T-helper 2 cell treated with Interferon-gamma antibody and Interleukin-4, amounts not matched to agents 100 ng/mL and 5 ng/mL, for 36 hours (primary cell): ENCODE results near the gene CATSPER4. TPM values are rescaled to one million over a fixed set of nuclear protein-coding genes. Genes with fewer than 3 reads are reported as not detected.

Source experiments
- intact Hi-C: fragments of 100-400 bp; cut with micrococcal nuclease; formaldehyde crosslinking; loops from one replicate; pipeline ENCODE4 v1.15.1; 2023
- total RNA-seq: library from RNA; stranded (reverse); gene quantifications from 2 replicates; pipeline ENCODE4 v1.2.3, GENCODE V29; 2022

Gene CATSPER4
- not detected in 2 replicates for total RNA-seq

- intact Hi-C loops: no loop called here
Observed at GRCh38 chr1:26190373-26190987, at the start of gene CATSPER4. CATSPER4 (plus strand) TSS chr1:26190602; CDS start chr1:26190628, 26 bp downstream.

GRCh38 chr1:26142159-26142558 is 48.2 kb upstream of the CATSPER4 start:
- intact Hi-C loops: no loop called here

DNA sequence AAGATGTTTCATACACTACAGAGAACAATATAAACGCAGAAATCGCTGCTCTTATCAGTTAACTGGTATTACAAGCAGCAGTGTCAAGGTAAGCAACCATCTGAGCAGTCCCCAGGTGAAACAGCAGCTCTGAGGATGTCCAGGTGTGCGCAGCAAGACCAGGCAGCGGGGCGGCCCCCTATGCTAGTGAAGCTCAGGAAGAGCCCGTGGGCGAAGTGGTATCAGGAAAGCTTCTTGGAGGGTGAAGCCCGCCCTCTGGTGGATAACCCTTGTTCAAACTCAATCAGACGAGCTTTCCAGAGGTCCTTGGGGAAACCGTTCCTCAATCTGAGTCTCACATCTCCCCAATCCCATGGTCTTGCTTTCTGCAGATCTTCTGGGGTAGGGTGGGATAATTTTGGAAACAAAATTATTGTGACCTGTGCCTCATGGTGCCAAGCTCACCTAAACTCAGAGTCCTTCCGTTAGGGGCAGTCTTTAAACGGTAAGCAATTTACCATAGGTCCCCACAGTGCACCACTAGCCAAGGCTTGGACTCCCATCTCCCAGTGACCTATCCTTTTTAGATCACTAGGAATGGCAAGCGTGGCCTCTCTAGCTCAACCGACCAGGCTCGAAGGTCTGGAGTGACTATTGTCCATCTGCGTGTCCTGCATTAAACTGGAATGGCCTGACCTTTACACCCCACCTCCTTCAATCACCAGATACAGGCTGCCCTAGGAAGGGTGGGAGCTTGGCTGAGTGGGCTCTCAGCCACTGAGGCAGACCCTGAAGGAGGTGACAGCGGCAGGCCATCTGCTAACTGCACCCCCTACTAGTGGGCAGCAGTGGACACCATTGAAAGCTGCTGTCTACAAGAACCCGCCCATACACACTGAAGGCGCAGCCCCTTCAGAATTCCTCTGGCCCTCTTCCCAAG is 45.1 kb upstream of the CATSPER4 start:
- intact Hi-C loops: loop anchor here (1.0 kb wide), 3 partner anchors 19 to 110 kb away; no protein-coding TSS in a partner anchor

DNA sequence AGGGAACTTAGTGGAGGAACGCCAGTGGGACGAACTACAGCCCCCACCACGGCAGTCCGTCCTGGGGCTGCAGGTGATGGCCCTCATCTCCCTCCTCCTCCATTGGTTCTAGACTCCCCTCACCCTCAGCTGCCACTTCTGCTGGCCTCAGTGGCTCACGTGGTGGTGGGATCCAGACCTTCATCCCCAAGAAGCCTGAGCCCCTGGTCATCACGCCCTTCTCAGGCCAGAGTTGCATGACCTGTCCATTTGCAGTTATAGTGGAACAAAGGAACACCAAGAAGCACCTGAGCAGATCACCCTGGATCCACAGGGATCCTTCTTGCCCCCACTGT is 44.5 kb upstream of the CATSPER4 start:
- intact Hi-C loops: loop anchor here (1.0 kb wide), 3 partner anchors 20 to 111 kb away; no protein-coding TSS in a partner anchor

DNA sequence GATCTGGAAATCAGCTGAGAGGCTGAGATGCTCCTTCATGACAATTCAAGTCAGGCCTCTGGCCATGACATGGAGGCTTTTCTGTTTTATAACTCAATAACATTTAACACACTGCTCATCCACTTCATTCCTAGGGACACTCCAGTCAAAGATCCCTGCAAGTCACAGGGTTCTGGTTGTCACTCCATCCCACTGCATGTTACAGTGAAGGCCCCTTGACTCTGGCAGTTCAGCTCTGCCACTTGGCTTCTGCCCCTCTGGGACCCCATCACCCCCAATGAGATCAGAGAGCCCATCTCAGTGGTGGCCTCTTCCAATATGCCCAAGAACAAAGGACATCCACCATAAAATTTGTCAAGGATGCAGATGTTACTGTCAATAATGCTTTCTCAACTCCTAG is 41.5 kb upstream of the CATSPER4 start:
- intact Hi-C loops: no loop called here

GRCh38 chr1:26153966-26154532 is 36.4 kb upstream of the CATSPER4 start:
- intact Hi-C loops: no loop called here

- intact Hi-C loops: no loop called here
Observed at GRCh38 chr1:26154750-26155149, 35.7 kb upstream of the CATSPER4 start.

DNA sequence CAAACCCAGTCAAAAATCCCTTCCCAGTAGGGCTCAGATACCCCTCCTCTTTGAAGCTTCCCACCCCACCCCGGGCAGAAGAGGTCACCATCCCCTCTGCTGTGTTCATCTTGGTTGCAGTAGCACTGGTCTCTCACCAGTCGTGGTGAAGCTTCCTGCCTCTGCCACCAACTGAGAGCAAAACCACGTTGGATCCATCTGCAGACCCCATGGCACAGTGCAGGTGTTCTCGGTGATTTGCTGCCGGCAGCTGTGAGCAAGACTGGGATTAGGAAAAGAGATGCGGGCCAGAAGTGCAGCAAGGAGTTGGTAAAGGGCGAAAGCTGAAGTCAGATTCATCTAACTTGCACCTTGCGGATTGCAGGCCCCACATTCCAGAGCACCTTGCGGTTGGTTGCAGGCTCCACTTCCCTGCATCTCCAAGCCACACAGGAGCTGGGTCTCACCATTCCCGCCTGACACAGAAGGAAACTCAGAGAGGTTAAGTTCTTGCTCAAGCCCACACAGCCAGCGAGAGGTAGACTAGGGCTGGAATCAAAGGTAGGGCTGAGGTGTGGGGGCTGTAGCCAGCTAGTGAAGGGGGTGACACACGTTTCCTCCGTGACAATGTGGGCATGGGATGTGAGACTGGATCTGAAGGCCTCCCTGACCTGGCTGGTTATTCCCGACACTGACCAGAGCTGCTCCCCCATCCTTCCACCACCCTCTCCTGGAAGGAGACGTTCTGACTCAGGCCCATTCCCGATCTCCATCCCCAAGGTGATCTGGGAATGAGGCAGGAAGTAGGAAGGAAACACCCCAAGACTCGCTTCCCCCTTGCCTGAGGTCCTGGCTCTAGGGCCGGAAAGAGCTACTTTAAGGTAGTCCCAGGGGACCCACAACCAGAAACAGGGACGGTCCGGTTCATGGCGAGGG is 34.8 kb upstream of the CATSPER4 start:
- intact Hi-C loops: no loop called here

- intact Hi-C loops: no loop called here
Observed at GRCh38 chr1:26156285-26157038, 33.9 kb upstream of the CATSPER4 start.

DNA sequence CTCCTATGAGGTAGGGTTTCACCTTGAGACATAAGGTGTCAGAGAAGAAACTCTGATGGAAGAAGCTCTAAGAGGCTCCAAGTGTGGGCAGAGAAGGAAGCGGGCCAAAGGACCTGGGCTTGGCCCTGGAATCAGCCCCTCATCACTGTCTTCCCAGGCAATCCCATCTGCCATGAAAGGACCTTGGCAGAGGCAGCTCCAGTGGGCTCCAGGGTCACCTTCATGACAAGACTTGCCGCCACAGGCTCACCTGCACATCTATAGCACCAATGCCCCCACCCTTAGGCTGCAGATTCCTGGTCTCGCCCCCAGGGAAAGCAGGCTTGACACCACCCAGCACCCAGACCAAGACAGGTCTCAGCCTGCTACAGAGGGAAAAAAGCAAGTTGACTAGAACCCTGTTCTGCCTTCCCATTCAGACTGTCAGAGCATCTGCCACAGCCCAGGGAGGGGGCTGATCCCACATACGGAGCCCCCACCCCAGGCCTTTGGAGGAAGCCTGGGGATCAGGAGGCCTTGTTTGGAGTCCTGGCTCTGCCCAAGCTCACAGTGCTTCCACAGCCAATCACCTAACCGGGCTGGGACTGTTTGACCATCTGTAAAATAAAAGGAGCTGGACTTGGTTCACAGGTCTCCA is 32.0 kb upstream of the CATSPER4 start:
- intact Hi-C loops: no loop called here

- intact Hi-C loops: no loop called here
Observed at GRCh38 chr1:26158908-26159742, 31.3 kb upstream of the CATSPER4 start, which contains the start of gene FAM110D. FAM110D (plus strand) TSS chr1:26159079; CDS start chr1:26161292, 2,213 bp downstream.

DNA sequence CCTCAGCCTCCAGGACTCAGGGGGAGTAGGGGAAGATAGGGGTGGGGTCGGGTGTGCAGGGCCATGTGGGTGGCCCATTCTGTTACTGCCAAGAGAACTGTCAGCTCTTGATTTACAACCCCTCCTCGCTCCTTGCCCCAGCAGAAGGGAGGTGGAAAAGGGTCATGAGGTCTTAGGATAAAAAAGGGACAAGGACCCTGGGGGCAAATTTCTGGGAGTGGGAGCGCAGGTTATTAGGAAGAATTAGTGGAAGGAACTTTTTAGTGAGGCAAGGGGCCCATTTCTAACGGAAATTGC is 30.7 kb upstream of the CATSPER4 start:
- intact Hi-C loops: loop anchor here (10.0 kb wide), 1 partner anchor 235 kb away; no protein-coding TSS in a partner anchor

- intact Hi-C loops: loop anchor here (10.0 kb wide), 1 partner anchor 234 kb away; no protein-coding TSS in a partner anchor
Observed at GRCh38 chr1:26160527-26161414, 29.6 kb upstream of the CATSPER4 start.

GRCh38 chr1:26161415-26162219 is 28.8 kb upstream of the CATSPER4 start:
- intact Hi-C loops: loop anchor here (10.0 kb wide), 1 partner anchor 233 kb away; no protein-coding TSS in a partner anchor

GRCh38 chr1:26162220-26162709 is 28.1 kb upstream of the CATSPER4 start:
- intact Hi-C loops: loop anchor here (10.0 kb wide), 1 partner anchor 233 kb away; no protein-coding TSS in a partner anchor

DNA sequence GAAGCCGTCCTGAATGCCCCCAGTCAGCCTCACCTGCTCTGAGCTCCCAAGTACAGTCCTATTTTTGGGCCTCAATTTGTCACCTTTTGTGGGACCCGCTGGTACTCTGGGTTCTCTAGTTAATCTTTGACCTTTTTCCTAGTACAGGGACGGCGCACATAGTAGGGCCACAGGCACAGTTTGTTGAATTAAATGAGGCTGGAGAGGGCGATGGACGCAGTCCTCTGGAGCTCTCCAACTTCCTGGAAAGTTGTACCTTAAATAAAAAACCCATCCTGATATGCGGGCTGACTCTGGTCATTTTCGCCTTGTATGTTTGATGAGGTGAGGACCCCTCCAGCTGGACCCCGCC is 26.7 kb upstream of the CATSPER4 start:
- intact Hi-C loops: loop anchor here (1.0 to 10.0 kb wide), 3 partner anchors 58 to 231 kb away; no protein-coding TSS in a partner anchor
